ENCODE measurements around the gene NCBP3.

DNA sequence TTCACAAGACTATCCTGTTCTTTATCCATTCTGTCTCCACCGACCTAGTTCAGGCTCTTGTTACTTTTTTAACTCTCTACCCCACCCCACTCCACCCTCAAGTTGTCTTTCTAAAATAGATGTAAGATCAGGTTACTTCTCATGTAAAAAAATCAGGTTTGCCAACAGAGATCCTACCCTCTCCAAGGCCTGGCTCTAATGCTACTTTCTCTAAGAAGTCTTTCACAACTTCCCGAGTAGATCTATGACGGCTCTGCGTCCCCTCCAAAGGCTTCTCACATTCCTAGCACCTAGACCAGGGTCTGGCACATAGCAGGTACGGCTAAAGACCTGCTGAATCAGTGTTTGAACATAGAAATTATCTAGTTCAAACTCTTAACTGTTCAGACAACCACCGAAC is 30.9 kb downstream of the NCBP3 start:
- TF ChIP-seq CTCF (IDR thresholded peaks at IDR 0.05 in 4 of 5, conservative IDR thresholded peaks at IDR 0.05 in 1 of 5) (no peak), POLR2A (IDR thresholded peaks at IDR 0.05) (no peak)

Data from gastrocnemius medialis (tissue), 4 donors.